Heart left ventricle (tissue), 16 donors: ENCODE results near the gene ZFP36L1. TPM values are rescaled to one million over a fixed set of nuclear protein-coding genes. Genes with fewer than 3 reads are reported as not detected.

Experiments
- ATAC-seq, 4 donors: fragments of 200-7000 bp; cut with Tn5 transposase; one replicate each; pipeline ENCODE4 v1.9.1; 2020 to 2022; ENCODE audit warnings: moderate library complexity in 4 of 4, mild to moderate bottlenecking in 3 of 4, moderate number of reproducible peaks in 1 of 4
- DNase-seq, 5 donors: peaks; one replicate each; pipeline ENCODE4 v3.0.0-alpha.2; 2020
- H3K27ac ChIP-seq, 12 donors: fragments of 200-600 bp; sonication (generic) in 4 of 12; one replicate each; pipeline versions ENCODE4 v1.5.0 to v1.8.0; 2016 to 2022; ENCODE audit warnings: mild to moderate bottlenecking in 2 of 12
- H3K27me3 ChIP-seq, 9 donors: fragments of 200-600 bp; sonication (generic) in 2 of 9; one replicate each; pipeline versions ENCODE4 v1.5.1 to v1.8.0; 2016 to 2022; ENCODE audit warnings: mild to moderate bottlenecking in 3 of 9
- H3K36me3 ChIP-seq, 9 donors: fragments of 200-600 bp; sonication (generic) in 2 of 9; one replicate each; pipeline versions ENCODE4 v1.5.0 to v1.8.0; 2018 to 2022; ENCODE audit warnings: mild to moderate bottlenecking in 2 of 9
- H3K4me1 ChIP-seq, 12 donors: fragments of 200-600 bp; sonication (generic) in 4 of 12; one replicate each; pipeline versions ENCODE4 v1.5.0 to v1.8.0; 2016 to 2022; ENCODE audit warnings: mild to moderate bottlenecking in 3 of 12
- H3K4me3 ChIP-seq, 12 donors: fragments of 200-600 bp; sonication (generic) in 4 of 12; one replicate each; pipeline versions ENCODE4 v1.5.0 to v1.8.0; 2017 to 2022; ENCODE audit warnings: mild to moderate bottlenecking in 9 of 12, moderate library complexity in 4 of 12
- H3K9me3 ChIP-seq, 12 donors: fragments of 200-600 bp; sonication (generic) in 4 of 12; one replicate each; pipeline versions ENCODE4 v1.5.0 to v1.8.0; 2016 to 2022; ENCODE audit warnings: mild to moderate bottlenecking in 1 of 12
- CTCF ChIP-seq, 12 donors: fragments of 200-600 bp; sonication (generic) in 4 of 12; IDR thresholded peaks; one replicate each; pipeline versions ENCODE4 v1.5.0 to v1.8.0; 2018 to 2022; ENCODE audit warnings: antibody characterized with exemption in 12 of 12, mild to moderate bottlenecking in 5 of 12
- POLR2A ChIP-seq, 2 donors: fragments of 450-650 bp; IDR thresholded peaks; one replicate each; pipeline ENCODE4 v1.6.1; 2017; ENCODE audit warnings: antibody characterized with exemption in 2 of 2, mild to moderate bottlenecking in 2 of 2, moderate library complexity in 2 of 2
- WGBS, 4 donors: extraction: QIAGEN DNeasy Blood & Tissue Kit in 2 of 4; methylation state at CpG; one replicate each; pipeline versions ENCODE4 v1.1.5 to v1.1.7; 2013 to 2018; 5-methylcytosine and 5-hydroxymethylcytosine counted together
- intact Hi-C, 10 donors: fragments of 100-400 bp; cut with DNase I; formaldehyde crosslinking; loops; one replicate each; pipeline versions ENCODE4 v1.11.1 to v1.14.2; 2022
- polyA plus RNA-seq, 2 donors: library from polyadenylated mRNA; stranded (reverse); fragments of 200-250 nt; gene quantifications; one replicate each; pipeline ENCODE4 v1.2.3, GENCODE V29; 2013
- total RNA-seq, 9 donors: library from RNA; depleted of rRNA in 2 of 9; stranded (reverse); fragments of >200 nt in 2 of 9; fragmentation: NEBNext Ultra II Directional in 3 of 9; extraction: Animal tissue kit (Norgen Biotek cat#: 25700) in 3 of 9; gene quantifications; one replicate each; pipeline versions ENCODE4 v1.1.0 to v1.2.4, GENCODE V29; 2016 to 2023
- donor health status: ischemic (EF 13 %, LVEDD 7.1; RV severe dilation, severe dysfunction).
- donor health status: healthy with polysubstance abuse.
- donor health status: DM: no; HTN: yes; CAD: no.
- donor health status: DM: no; HTN: no; CAD: no.
- donor health status: ischemic (EF 25% LVEDD 6.9; RV normal size, moderate dysfunction).
- donor health status: ischemic (EF 25% LVEDD 5.7; RV mildly dilated, moderate dysfunction).
- donor health status: healthy.
- donor health status: DM: yes; HTN: yes; CAD: no.
- donor health status: ischemic (EF 35%, LVEDD 5.7; RV mildly dilated, moderate dysfunction).
- donor health status: nonischemic (EF 11% LVEDD 7.7; RV severe dilation, severe dysfunction).
- donor health status: DM: yes; HTN: yes; CAD: no.
- donor health status: PGD.
- donor health status: ischemic (EF 29% LVEDD 5.4; RV normal size, mild dysfunction).
- donor health status: nonischemic (EF 23%, LVEDD 6.1; RV moderate dilation, normal function).

ZFP36L1 gene
- total and polyA plus RNA-seq, 11 donors: 21.2 to 183 (median 68.9) TPM

GRCh38 chr14:68786491-68787091, 6.3 kb downstream of the ZFP36L1 start:
- peak overlapping the region; percentile 23 to 100 (median 79) for H3K27ac ChIP-seq
- peak in 1 of 4 donors; percentile 2 for ATAC-seq
- H3K27me3 ChIP-seq: no peaks in the 10 kb centered on the region
- WGBS, 4 donors: 69 to 90% (median 79%) methylated on average over 6 of the region's 6 CpGs
- H3K9me3 ChIP-seq: no peaks in the 10 kb centered on the region
- H3K36me3 ChIP-seq: peaks cover 0 to 49% (median 39%) of the 10 kb centered on the region in 9 donors
- peaks cover 0 to 55% (median 25%) of the 10 kb centered on the region in 12 donors for H3K4me1 ChIP-seq
- peak overlapping the region in 3 of 12 donors; percentile 85 to 94 (median 93) for H3K4me3 ChIP-seq
- intact Hi-C loops: loop anchor here in 9 of 10 donors (2.0 to 10.0 kb wide), 12 partner anchors 54 to 532 kb away; no protein-coding TSS in a partner anchor
- DNase-seq: peak in 2 of 5 donors; percentile 29 to 44
- no peak for TF ChIP-seq POLR2A (IDR thresholded peaks at IDR 0.05)
- TF ChIP-seq CTCF (IDR thresholded peaks at IDR 0.05): no peak

GRCh38 chr14:68785534-68786490, 7.1 kb downstream of the ZFP36L1 start:
- Histone ChIP-seq H3K4me1 (peaks cover 0 to 63% (median 32%) of the 10 kb centered on the region in 12 donors), H3K27ac (peak overlapping the region in 11 of 12 donors; percentile 23 to 100 (median 99)), H3K36me3 (peaks cover 0 to 42% (median 38%) of the 10 kb centered on the region in 9 donors), H3K27me3 (no peaks in the 10 kb centered on the region), H3K9me3 (no peaks in the 10 kb centered on the region), H3K4me3 (no peak overlapping the region)
- TF ChIP-seq POLR2A (IDR thresholded peaks at IDR 0.05) (no peak), CTCF (IDR thresholded peaks at IDR 0.05) (no peak)
- WGBS, 4 donors: 63 to 76% (median 70%) methylated on average over 5 of the region's 5 CpGs
- DNase-seq (peak in 2 of 5 donors; percentile 31 to 44), ATAC-seq (peak in 2 of 4 donors; percentile 1 to 5)
- intact Hi-C loops: loop anchor here in 9 of 10 donors (2.0 to 10.0 kb wide), 12 partner anchors 54 to 531 kb away; no protein-coding TSS in a partner anchor

- H3K4me1 ChIP-seq: peaks cover 0 to 70% (median 40%) of the 10 kb centered on the region in 12 donors
- peak overlapping the region in 11 of 12 donors; percentile 19 to 100 (median 59) for H3K27ac ChIP-seq
- no peaks in the 10 kb centered on the region for H3K27me3 ChIP-seq
- intact Hi-C loops: loop anchor here in 8 of 10 donors (5.0 to 10.0 kb wide), 13 partner anchors 48 to 530 kb away; no protein-coding TSS in a partner anchor
- no peaks in the 10 kb centered on the region for H3K9me3 ChIP-seq
- ATAC-seq: no peak
- WGBS, 4 donors: 83 to 88% (median 85%) methylated on average over 6 of the region's 6 CpGs
- no peak for TF ChIP-seq POLR2A (IDR thresholded peaks at IDR 0.05)
- no peak for TF ChIP-seq CTCF (IDR thresholded peaks at IDR 0.05)
- peak in 1 of 5 donors; percentile 17 for DNase-seq
- H3K4me3 ChIP-seq: no peak overlapping the region
- peaks cover 0 to 36% (median 33%) of the 10 kb centered on the region in 9 donors for H3K36me3 ChIP-seq
Observed at GRCh38 chr14:68784978-68785533, 7.8 kb downstream of the ZFP36L1 start.
